ENCODE results near the gene ZNF488.

ZNF488 gene

DNA sequence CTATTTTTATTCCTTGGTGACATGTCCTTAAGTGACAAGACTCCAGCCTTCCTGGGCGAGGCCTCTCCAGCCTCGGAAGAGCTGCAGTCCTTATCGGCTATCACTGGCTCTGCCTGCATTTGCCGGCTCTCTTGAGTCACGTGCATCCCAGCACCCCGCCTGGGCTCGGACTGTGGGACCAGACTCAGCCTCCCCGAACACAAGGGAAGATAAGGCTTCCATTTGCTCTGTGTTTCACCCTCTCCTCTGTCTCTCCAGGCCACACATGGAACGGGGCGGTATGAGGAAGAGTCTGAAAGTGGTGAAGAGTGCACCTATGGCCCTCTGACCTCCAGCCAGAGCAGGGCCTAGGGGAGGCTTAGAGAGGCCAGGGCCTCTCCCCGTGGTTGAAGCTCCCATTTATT is 57.2 kb downstream of the ZNF488 start:
- DNase-seq = no peak

DNA sequence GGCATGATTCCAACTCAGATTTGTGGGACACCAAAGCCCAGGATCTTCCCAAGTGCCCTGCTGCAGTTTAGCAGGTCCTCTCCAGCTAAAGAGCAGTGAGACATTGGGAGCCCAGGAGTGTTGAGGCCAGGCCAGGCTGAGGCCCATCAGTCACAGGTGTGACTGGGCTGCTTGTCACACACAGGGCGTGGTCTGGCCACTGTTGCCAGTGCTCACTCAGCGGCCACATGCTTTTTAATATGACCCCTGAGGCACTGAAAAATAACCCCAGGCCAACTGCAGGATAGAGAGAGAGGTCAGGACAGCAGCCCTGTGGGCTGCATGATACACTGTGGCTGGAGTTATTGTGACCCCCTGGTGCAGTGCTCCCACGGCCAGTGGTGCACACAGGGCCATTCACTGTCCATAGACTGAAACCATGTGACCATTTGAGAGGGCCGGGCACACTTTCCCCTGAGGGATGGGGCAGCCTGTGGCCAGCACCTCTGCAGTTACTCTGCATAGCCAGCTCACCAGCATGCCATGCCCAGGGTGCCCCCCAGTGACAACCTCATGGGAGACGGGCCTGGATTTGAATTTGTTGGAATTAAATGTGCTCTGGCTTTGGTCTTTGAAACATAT is 57.7 kb downstream of the ZNF488 start:
- DNase-seq = no peak

DNA sequence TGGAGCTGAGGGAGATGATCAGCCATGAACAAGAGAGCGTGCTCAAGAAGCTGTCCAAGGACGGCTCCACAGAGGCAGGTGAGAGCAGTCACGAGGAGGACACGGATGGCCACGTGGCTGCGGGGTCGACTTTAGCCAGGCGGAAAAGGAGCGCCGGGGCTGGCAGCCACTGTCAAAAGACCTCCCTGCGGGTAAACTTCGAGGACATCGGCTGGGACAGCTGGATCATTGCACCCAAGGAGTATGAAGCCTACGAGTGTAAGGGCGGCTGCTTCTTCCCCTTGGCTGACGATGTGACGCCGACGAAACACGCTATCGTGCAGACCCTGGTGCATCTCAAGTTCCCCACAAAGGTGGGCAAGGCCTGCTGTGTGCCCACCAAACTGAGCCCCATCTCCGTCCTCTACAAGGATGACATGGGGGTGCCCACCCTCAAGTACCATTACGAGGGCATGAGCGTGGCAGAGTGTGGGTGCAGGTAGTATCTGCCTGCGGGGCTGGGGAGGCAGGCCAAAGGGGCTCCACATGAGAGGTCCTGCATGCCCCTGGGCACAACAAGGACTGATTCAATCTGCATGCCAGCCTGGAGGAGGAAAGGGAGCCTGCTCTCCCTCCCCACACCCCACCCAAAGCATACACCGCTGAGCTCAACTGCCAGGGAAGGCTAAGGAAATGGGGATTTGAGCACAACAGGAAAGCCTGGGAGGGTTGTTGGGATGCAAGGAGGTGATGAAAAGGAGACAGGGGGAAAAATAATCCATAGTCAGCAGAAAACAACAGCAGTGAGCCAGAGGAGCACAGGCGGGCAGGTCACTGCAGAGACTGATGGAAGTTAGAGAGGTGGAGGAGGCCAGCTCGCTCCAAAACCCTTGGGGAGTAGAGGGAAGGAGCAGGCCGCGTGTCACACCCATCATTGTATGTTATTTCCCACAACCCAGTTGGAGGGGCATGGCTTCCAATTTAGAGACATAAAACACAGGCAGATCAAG is 58.5 kb downstream of the ZNF488 start:
- no peak for DNase-seq

DNA sequence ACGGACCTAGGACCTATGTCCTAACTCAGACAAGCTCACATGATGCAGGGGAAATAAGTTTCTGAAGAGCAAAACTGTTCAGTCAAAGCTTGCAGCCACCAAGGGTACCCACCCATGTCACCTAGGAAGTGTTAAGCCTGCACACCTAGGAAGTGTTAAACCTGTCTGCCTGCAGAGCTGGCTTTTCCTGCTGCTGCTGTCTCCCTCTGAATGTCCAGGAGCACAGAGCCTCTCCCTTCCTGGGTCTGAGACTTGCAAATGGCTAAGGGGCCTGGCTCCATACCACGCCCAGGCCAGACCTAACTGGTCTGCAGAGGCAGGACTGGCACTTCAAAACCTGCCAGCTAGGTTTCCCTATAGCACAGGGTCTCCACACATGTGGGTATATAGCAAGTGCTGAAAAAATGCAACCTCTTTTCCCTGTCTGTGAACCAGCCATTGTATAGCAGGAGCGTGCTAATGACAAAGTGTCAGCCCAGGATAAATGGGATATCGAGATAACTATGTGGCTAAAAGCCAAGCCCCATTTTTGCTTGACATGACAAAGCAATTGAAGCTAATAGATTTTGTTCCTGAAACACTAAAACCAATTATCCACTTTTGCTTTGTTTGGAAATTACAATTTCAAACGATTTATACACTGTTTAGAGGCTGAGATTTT is 60.3 kb downstream of the ZNF488 start:
- no peak for DNase-seq

DNA sequence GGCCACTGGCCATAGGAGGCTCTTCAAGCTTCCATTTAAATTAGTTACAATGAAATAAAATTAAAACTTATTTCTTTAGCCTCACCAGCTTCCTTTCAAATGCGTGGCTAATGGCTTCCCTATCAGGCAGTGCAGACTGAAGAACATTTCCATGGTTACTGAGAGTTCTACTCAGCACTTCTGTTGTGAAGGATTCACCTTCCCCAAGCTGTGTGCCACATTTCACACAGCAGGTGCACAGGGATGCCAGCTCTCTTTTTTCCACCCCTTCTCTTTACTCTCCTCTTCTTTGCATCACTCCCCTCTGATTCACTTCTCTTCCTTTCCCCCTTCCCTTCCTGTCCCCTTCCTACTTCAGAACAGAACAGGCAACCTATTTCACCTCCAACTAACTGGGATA is 61.0 kb downstream of the ZNF488 start:
- DNase-seq = no peak

DNA sequence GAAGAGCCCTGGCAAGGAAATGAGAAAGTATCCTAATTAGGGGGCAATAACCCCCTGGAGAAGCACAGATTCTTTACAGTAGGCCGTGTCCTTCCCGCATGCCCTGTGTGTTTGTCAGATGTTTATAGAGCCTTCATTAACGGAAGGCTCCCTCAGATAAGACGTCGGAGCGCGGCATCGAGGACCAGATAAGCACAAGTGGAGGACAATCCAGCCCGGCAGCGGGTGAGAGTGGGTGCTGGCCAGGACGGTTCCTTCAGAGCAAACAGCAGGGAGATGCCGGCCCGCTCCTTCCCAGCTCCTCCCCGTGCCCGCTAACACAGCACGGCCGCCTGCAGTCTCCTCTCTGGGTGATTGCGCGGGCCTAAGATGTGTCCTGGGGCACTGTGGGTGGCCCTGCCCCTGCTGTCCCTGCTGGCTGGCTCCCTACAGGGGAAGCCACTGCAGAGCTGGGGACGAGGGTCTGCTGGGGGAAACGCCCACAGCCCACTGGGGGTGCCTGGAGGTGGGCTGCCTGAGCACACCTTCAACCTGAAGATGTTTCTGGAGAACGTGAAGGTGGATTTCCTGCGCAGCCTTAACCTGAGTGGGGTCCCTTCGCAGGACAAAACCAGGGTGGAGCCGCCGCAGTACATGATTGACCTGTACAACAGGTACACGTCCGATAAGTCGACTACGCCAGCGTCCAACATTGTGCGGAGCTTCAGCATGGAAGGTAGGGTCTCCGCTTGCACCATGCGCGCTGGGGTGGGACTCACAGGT is 61.6 kb downstream of the ZNF488 start, which contains the start of gene GDF2:
GDF2 (plus strand) TSS at position 155 of the 762 bp plus-strand sequence; CDS start at position 370, 215 bp downstream.
- DNase-seq = no peak

DNA sequence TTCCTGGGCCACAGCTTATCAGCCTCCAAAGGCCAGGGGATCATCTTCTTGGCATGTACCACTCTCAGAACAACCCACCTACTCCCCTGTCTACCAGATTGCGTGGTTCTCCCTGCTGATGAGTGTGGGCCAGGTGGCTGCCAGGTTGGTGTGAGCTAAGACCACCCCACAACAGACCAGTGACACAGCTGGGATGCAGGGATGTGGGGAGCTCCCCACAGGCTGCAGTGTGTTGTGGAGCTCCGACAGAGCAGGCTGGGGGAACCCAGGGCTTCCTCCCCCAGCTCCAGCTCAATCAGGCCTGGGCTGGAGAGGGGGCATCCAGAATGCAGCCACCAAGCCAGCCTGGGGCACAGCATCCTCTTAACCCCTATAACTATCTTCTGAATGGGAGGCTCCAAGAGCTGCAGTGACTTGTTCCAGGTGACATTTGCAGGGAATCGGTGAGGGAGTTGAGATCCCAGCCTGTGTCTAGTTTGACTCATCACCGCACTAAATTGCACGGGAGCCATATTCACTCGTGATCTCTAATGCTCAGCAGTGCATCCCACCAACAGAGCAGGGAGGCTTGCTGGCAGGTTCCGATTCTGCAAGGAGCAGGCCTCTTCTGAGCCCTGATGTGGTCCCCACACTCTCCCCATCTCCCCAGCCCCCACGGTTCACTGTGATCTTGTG is 62.4 kb downstream of the ZNF488 start:
- no peak for DNase-seq

DNA sequence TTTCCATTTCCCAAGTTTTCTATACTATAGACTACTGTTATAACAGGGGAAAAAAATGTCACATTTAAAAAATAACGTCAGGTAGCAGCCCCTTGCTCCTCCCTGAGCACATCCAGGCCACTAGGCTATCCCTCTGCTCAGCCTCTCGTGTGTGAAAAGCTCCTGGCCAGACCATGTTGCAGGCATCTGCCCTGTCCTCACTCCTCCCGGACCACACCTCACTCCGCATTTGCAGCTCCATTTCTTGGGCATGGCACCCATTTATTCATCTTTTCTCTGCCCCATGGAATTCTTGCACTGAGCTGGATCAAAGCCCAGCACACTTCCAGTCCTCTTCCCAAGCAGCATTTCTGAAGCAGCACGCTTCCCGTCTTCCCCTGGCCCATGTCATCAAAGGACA is 63.3 kb downstream of the ZNF488 start:
- DNase-seq = no peak

DNA sequence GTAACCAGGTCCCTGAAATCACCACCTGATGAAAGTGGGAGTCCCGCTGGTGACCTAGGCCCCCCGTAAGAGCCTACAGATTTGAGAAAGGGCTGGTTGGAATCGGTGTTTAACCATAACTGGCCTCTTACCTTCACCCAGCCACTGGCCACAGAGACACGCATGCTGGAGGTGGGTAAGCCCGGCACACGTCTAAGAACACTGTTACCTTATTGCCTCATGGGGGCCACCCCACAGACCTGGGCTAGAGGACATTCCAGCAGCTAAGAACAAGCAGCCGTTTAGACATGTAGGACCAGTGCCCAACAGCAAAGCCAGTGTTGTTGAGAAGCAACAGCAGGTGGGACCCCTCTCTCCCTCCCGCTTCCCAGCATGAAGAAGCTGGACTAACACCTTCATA is 64.3 kb downstream of the ZNF488 start:
- DNase-seq = no peak

DNA sequence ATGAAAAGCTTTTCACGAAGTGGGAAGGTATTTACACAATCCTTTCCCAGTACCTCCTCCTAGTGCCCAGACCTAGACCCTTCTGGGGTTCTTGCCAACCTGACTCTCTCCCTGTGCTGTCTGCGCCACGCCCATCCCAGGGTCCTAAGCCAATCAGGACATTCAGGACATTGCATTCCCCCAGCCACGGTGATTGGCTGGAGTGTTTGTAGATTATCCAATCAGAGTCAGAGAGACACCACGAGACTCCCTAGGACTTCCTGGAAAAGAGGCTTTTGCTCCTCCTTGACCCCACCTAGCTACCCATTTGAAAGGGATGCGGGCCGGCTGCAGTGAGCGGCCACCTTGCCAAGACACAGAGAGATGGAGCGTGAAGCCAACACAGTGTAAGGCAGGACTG is 65.4 kb downstream of the ZNF488 start:
- DNase-seq = no peak

DNA sequence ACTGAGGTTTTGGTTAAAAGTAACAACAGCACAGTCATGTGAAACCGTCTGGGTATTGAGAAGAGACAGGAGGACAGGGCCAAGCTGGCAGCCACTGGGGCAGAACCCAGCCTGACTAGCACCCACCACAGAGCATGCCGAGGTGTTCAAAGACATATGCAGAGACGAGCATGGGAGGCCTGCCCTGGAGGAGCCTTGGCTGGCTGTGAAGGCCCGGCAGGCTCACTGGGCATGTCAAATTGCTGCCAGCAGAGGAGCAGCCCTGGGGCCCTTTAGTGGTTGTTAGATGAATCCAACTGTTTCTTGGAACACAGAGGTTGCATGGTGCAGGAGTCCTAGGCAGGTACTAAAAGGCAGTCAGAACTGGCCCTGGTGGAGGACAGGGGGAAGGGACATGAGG is 66.8 kb downstream of the ZNF488 start:
- no peak for DNase-seq

DNA sequence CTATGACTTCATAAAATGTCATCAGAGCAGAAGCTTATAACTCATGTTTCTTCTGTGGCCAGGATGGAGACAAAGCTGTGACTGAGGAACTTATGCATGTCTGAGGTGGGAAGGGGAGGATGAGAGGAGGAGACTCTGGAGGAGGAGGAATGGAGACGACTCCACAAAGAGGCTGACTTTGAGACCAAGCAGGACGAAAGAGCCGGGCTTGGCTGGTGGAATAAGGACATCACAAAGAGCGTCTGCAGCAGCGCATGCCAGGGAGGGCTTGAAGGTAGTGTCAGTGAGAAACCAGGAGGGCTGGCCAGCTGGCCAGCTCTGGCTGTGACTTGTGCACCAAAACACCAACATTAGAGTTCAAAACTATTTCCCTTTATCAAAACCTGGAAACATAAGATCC is 68.0 kb downstream of the ZNF488 start:
- DNase-seq = no peak

Data from stimulated activated CD4-positive, alpha-beta T cell treated with anti-CD3 and anti-CD28 coated beads, Interleukin-2, amount 100 ng/mL, for 48 hours (primary cell).